ENCODE measurements around the gene RASGRP3.

DNA sequence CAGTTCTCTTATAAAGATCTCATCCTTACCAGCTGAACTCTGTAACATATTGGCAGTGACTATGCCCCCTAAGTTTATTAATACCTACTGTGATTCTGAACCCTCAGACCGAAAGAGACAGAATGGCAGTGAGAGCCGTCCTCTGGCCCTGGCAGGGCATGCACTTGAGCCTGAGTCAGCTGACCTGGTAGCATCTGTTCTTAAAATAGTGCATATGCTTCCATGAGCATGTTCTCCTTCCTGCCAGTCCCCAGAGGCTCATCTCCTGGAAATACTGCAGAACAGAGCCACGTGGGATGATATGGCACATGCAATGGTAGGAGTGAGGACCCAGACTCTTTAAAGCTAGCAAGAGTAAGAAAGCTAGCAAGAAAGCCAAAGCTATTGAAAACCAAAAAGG lies 59.0 kb downstream of the RASGRP3 start:
- no peak for TF ChIP-seq SPI1 (IDR thresholded peaks at IDR 0.05; ENCODE audit: borderline replicate concordance, low read depth)
- TF ChIP-seq, protein P1, sequence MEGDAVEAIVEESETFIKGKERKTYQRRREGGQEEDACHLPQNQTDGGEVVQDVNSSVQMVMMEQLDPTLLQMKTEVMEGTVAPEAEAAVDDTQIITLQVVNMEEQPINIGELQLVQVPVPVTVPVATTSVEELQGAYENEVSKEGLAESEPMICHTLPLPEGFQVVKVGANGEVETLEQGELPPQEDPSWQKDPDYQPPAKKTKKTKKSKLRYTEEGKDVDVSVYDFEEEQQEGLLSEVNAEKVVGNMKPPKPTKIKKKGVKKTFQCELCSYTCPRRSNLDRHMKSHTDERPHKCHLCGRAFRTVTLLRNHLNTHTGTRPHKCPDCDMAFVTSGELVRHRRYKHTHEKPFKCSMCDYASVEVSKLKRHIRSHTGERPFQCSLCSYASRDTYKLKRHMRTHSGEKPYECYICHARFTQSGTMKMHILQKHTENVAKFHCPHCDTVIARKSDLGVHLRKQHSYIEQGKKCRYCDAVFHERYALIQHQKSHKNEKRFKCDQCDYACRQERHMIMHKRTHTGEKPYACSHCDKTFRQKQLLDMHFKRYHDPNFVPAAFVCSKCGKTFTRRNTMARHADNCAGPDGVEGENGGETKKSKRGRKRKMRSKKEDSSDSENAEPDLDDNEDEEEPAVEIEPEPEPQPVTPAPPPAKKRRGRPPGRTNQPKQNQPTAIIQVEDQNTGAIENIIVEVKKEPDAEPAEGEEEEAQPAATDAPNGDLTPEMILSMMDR (IDR thresholded peaks at IDR 0.05; ENCODE audit: insufficient read depth, low read length) = no peak
- TF ChIP-seq GABPA (IDR thresholded peaks at IDR 0.05; ENCODE audit: low read depth) = no peak
